HG02623 (cell line): Measurements from ENCODE around the gene NBPF12.
"Not testable (repeated sequence)": the region's sequence is repeated elsewhere in the genome, so short reads cannot be mapped to it uniquely, and the experiment has no call there.

Experiments used
- ATAC-seq: cut with Tn5 transposase; IDR thresholded peaks from one replicate; pipeline ENCODE4 v1.9.1; 2021; ENCODE audit warnings: moderate library complexity; ENCODE audit not compliant: unreplicated experiment

Gene NBPF12

GRCh38 chr1:146970656-146971055 is 32.5 kb downstream of the NBPF12 start:
- ATAC-seq = not testable (repeated sequence)

- not testable (repeated sequence) for ATAC-seq
These were observed 34.6 kb downstream of the NBPF12 start for GRCh38 chr1:146972681-146973080.

- not testable (repeated sequence) for ATAC-seq
These were observed 47.7 kb downstream of the NBPF12 start for GRCh38 chr1:146985855-146986254.

GRCh38 chr1:146986450-146986849 is 48.3 kb downstream of the NBPF12 start:
- not testable (repeated sequence) for ATAC-seq

- not testable (repeated sequence) for ATAC-seq
These were observed 49.4 kb downstream of the NBPF12 start for GRCh38 chr1:146987502-146987901.

GRCh38 chr1:146989455-146989854 is 51.3 kb downstream of the NBPF12 start:
- not testable (repeated sequence) for ATAC-seq

GRCh38 chr1:147008495-147008894 is 70.4 kb downstream of the NBPF12 start:
- not testable (repeated sequence) for ATAC-seq

GRCh38 chr1:147026975-147027374 is 88.9 kb downstream of the NBPF12 start:
- ATAC-seq = not testable (repeated sequence)

- not testable (repeated sequence) for ATAC-seq
These were observed 92.0 kb downstream of the NBPF12 start for GRCh38 chr1:147030066-147030653.

- ATAC-seq = no peak
These were observed 101.8 kb downstream of the NBPF12 start for GRCh38 chr1:147039916-147040315.

GRCh38 chr1:147042891-147043290 is 104.8 kb downstream of the NBPF12 start:
- not testable (repeated sequence) for ATAC-seq

- not testable (repeated sequence) for ATAC-seq
These were observed 106.4 kb downstream of the NBPF12 start for GRCh38 chr1:147044511-147044910.
